Left ventricle myocardium inferior (tissue), 1 donor: Measurements from ENCODE around the gene PVALEF. TPM values are rescaled to one million over a fixed set of nuclear protein-coding genes. Genes with fewer than 3 reads are reported as not detected.
"Not testable (repeated sequence)": the region's sequence is repeated elsewhere in the genome, so short reads cannot be mapped to it uniquely, and the experiment has no call there.

Source experiments
- DNase-seq: peaks from one replicate; pipeline ENCODE4 v3.0.0-alpha.2; 2020
- H3K27ac ChIP-seq: fragments of 200-600 bp; replicated peaks from 2 replicates; pipeline ENCODE4 v1.8.0; 2021
- H3K27me3 ChIP-seq: fragments of 200-600 bp; 2 replicates; pipeline ENCODE4 v1.8.0; 2021; ENCODE audit warnings: low read depth
- H3K36me3 ChIP-seq: fragments of 200-600 bp; 2 replicates; pipeline ENCODE4 v1.8.0; 2021
- H3K4me1 ChIP-seq: fragments of 200-600 bp; 2 replicates; pipeline ENCODE4 v1.8.0; 2021
- H3K4me3 ChIP-seq: fragments of 200-600 bp; 2 replicates; pipeline ENCODE4 v1.8.0; 2021; ENCODE audit warnings: mild to moderate bottlenecking, moderate library complexity
- H3K9me3 ChIP-seq: fragments of 200-600 bp; replicated peaks from 2 replicates; pipeline ENCODE4 v1.8.0; 2021
- intact Hi-C: fragments of 100-400 bp; cut with micrococcal nuclease; formaldehyde crosslinking; loops from one replicate; pipeline ENCODE4 v1.11.0; 2022
- total RNA-seq: library from RNA; stranded (reverse); fragmentation: NEBNext Ultra II Directional; extraction: Animal tissue kit (Norgen Biotek cat#: 25700); gene quantifications from one replicate; pipeline ENCODE4 v1.2.1, GENCODE V29; 2021
- TF ChIP-seq, protein P1 (sequence below): fragments of 200-600 bp; IDR thresholded peaks from 2 replicates; pipeline ENCODE4 v1.8.0; 2021; ENCODE audit warnings: antibody characterized with exemption, mild to moderate bottlenecking, borderline replicate concordance
- donor health status: DM: no; HTN: yes; CAD: no; lungs with severe emphysema.

Gene PVALEF
- total RNA-seq, 1 donor from 2014 or later: not detected

DNA sequence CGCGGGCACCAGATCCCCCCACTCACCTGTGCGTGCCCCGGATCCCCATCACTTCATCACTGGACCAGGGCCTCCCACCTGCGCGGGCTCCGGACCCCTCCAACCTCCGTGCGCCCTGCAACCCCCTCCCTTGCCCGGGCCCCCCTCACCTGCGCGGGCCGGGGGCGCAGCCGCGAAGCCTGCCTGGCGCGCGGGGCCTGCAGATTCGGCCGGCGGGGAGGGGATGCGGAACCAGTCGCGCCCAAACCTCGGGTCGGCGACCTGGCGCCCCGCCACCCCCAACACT lies 57.3 kb downstream of the PVALEF start:
- TF ChIP-seq, protein P1, sequence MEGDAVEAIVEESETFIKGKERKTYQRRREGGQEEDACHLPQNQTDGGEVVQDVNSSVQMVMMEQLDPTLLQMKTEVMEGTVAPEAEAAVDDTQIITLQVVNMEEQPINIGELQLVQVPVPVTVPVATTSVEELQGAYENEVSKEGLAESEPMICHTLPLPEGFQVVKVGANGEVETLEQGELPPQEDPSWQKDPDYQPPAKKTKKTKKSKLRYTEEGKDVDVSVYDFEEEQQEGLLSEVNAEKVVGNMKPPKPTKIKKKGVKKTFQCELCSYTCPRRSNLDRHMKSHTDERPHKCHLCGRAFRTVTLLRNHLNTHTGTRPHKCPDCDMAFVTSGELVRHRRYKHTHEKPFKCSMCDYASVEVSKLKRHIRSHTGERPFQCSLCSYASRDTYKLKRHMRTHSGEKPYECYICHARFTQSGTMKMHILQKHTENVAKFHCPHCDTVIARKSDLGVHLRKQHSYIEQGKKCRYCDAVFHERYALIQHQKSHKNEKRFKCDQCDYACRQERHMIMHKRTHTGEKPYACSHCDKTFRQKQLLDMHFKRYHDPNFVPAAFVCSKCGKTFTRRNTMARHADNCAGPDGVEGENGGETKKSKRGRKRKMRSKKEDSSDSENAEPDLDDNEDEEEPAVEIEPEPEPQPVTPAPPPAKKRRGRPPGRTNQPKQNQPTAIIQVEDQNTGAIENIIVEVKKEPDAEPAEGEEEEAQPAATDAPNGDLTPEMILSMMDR: no peak
- Histone ChIP-seq H3K36me3 (peaks cover 13% of the 10 kb centered on the region), H3K4me3 (peak overlapping the region; percentile 89), H3K4me1 (peaks cover 26% of the 10 kb centered on the region), H3K27me3 (no peaks in the 10 kb centered on the region), H3K9me3 (peaks cover 8% of the 10 kb centered on the region), H3K27ac (peak overlapping the region; percentile 41)
- no peak for DNase-seq
- intact Hi-C loops: no loop called here

DNA sequence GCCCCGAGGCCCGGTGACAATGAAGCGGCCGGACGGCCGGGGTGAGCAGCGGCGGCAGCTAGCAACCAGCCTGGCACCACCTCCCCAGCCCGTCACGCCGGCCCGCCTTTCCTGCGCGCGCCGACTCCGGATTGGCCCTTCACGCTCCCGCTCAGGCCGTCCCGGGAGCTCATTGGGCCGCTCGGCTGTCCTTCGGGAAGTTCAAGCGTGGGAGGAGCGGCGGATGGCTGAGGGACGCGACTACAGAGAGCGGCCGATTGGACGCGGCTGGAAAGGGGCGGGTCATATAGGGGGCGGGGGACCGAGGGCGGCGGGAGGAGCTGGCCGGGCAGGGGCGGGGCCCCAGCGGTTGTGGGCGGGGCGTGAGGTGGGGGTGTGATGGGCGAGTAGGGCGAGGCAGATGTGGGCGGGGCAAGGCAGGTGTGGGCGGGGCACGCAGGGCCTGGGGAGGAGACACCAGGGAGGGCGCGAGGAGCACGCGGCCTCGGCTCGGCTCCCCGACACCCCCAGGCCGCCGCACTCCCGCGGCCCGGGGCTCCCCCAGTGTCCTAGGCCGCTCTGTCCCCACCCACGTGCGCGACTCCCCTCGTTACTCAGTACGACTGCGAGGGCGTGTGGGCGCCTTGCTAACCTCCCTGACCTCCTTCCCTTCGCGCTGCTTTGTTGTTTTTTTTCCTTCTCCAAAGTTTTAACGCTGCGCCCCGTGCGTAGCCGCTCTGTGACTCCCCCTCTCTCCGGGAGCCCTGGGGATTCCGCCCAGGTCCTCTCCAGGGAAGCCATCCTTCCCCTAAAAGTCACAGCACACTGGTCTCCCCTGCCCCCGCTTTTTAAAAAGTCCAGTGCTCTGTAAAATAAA lies 57.8 kb downstream of the PVALEF start, which contains the start of gene CEP131:
TSS of gene CEP131 (minus strand) at position 60 of the 856 bp plus-strand sequence. CDS start 2,909 bp downstream, outside the sequence.
- intact Hi-C loops: no loop called here
- Histone ChIP-seq H3K27me3 (no peaks in the 10 kb centered on the region), H3K9me3 (peaks cover 8% of the 10 kb centered on the region), H3K27ac (peak within 1 kb of the TSS; percentile 41), H3K36me3 (peaks cover 13% of the 10 kb centered on the region), H3K4me1 (peaks cover 26% of the 10 kb centered on the region), H3K4me3 (peak within 1 kb of the TSS; percentile 89)
- TF ChIP-seq, protein P1: no peak
- DNase-seq: peak; percentile 100

DNA sequence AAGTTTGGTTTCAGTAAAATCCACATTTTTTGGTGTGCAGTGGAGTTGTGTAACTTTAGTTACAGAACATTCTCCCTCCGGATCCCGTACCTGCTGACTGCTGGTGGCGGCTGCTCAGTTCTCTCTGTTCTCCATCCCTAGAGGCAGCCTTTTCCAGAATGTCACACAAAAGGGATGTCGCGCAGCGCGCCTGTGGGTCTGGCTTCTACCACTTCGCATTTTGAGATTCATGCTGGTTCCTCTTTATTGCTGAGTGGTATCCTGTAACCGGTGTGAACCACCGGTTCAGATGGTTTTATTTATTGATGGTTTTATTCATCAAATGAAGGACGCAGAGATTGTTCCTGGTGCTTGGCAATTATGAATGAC lies 58.4 kb downstream of the PVALEF start:
- Histone ChIP-seq H3K4me3 (peak overlapping the region; percentile 89), H3K4me1 (peaks cover 26% of the 10 kb centered on the region), H3K27ac (peak overlapping the region; percentile 3), H3K36me3 (peaks cover 10% of the 10 kb centered on the region), H3K27me3 (no peaks in the 10 kb centered on the region), H3K9me3 (peaks cover 8% of the 10 kb centered on the region)
- TF ChIP-seq, protein P1: no peak
- intact Hi-C loops: no loop called here
- no peak for DNase-seq

DNA sequence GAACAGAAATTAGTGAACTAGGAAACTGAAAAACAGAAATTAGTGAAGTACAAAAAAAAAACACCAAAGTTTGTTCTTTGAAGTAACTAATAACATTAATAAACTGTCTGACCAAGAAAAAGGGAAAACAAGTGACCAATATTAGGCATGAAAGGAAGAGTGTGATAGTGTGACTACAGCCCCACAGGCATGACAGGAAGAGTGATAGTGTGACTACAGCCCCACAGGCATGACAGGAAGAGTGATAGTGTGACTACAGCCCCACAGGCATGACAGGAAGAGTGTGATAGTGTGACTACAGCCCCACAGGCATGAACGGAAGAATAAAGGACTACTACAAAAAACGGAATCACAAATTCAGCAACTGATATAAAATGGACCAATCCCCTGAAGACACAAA lies 62.3 kb downstream of the PVALEF start:
- H3K4me3 ChIP-seq, intact Hi-C loops, H3K4me1 ChIP-seq, DNase-seq, H3K27me3 ChIP-seq, H3K9me3 ChIP-seq, H3K27ac ChIP-seq: not testable (repeated sequence)
- peaks cover 32% of the 10 kb centered on the region for H3K36me3 ChIP-seq

DNA sequence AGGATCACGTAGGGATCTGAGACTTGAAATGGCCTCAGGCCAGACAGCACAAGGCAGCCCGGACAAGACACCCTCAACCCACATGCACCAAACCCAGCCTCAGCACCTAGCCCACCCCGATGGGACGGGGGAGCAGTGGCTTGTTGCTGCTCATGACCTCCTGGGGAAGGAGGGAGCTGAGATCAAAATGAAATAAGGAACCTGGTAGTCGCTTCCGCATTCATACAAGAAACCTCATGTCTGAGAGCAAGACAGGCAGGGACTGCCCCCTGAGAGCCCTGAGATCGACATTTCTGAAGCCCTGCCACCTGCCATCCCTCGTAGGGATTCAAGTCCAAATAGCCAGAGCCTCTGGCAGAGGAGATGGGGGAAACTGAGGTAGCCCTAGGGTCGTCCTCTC lies 63.1 kb downstream of the PVALEF start:
- Histone ChIP-seq H3K4me1 (peaks cover 5% of the 10 kb centered on the region), H3K36me3 (peaks cover 40% of the 10 kb centered on the region), H3K4me3 (no peak overlapping the region), H3K27ac (no peak overlapping the region), H3K9me3 (peaks cover 8% of the 10 kb centered on the region), H3K27me3 (no peaks in the 10 kb centered on the region)
- DNase-seq: no peak
- intact Hi-C loops: no loop called here
- TF ChIP-seq, protein P1: no peak
